RCC 7860 (cell line): Measurements from ENCODE around the gene SKAP1.
"Not testable (repeated sequence)": the region's sequence is repeated elsewhere in the genome, so short reads cannot be mapped to it uniquely, and the experiment has no call there.

Experiments
- DNase-seq: peaks from one replicate; pipeline ENCODE4 v3.0.0-alpha.2; 2015; ENCODE audit warnings: low spot score
- FAIRE-seq: peaks from 2 replicates; lab custom pipeline; 2012; peaks lifted over from hg19 to GRCh38; lab: Jason Lieb, UNC

Gene SKAP1

GRCh38 chr17:48294020-48294805 is 135.8 kb downstream of the SKAP1 start:
- no peak for DNase-seq
- FAIRE-seq = no peak

GRCh38 chr17:48293319-48294019 is 136.5 kb downstream of the SKAP1 start:
- no peak for FAIRE-seq

GRCh38 chr17:48290378-48290777 is 139.6 kb downstream of the SKAP1 start:
- DNase-seq (no peak), FAIRE-seq (no peak)

More at GRCh38 chr17:48293319-48294019, 136.5 kb downstream of the SKAP1 start:
- no peak for DNase-seq

GRCh38 chr17:48286917-48287316 is 143.1 kb downstream of the SKAP1 start:
- not testable (repeated sequence) for FAIRE-seq, DNase-seq

- no peak for FAIRE-seq
Observed at GRCh38 chr17:48285614-48286013, 144.4 kb downstream of the SKAP1 start.

GRCh38 chr17:48283907-48284306 is 146.1 kb downstream of the SKAP1 start:
- FAIRE-seq = no peak
- no peak for DNase-seq

More at GRCh38 chr17:48285614-48286013, 144.4 kb downstream of the SKAP1 start:
- DNase-seq = no peak

GRCh38 chr17:48283411-48283810 is 146.6 kb downstream of the SKAP1 start:
- DNase-seq (no peak), FAIRE-seq (no peak)

GRCh38 chr17:48282303-48282702 is 147.7 kb downstream of the SKAP1 start:
- FAIRE-seq (no peak), DNase-seq (no peak)

- DNase-seq = no peak
- FAIRE-seq = no peak
Observed at GRCh38 chr17:48278760-48279491, 151.1 kb downstream of the SKAP1 start.

- FAIRE-seq = no peak
- no peak for DNase-seq
Observed at GRCh38 chr17:48276776-48277175, 153.2 kb downstream of the SKAP1 start.

GRCh38 chr17:48270899-48271298 is 159.1 kb downstream of the SKAP1 start:
- DNase-seq (no peak), FAIRE-seq (no peak)

- DNase-seq = no peak
- no peak for FAIRE-seq
Observed at GRCh38 chr17:48269209-48269608, 160.8 kb downstream of the SKAP1 start.

GRCh38 chr17:48263731-48264035 is 166.3 kb downstream of the SKAP1 start:
- DNase-seq (no peak), FAIRE-seq (no peak)

- FAIRE-seq (peak; percentile 81), DNase-seq (no peak)
Observed at GRCh38 chr17:48262982-48263730, 166.9 kb downstream of the SKAP1 start.

- DNase-seq = peak; percentile 65
- peak; percentile 25 for FAIRE-seq
Observed at GRCh38 chr17:48261297-48261880, 168.6 kb downstream of the SKAP1 start.

- FAIRE-seq (peak; percentile 87), DNase-seq (peak; percentile 36)
Observed at GRCh38 chr17:48259694-48260291, 170.2 kb downstream of the SKAP1 start.

GRCh38 chr17:48258331-48258730 is 171.7 kb downstream of the SKAP1 start:
- no peak for DNase-seq
- no peak for FAIRE-seq

- FAIRE-seq = no peak
- DNase-seq = no peak
Observed at GRCh38 chr17:48255759-48256158, 174.3 kb downstream of the SKAP1 start.

GRCh38 chr17:48254896-48255295 is 175.1 kb downstream of the SKAP1 start:
- FAIRE-seq (no peak), DNase-seq (no peak)

- DNase-seq = no peak
- no peak for FAIRE-seq
Observed at GRCh38 chr17:48253975-48254374, 176.0 kb downstream of the SKAP1 start.
